ENCODE data around the gene ZCCHC14.

ZCCHC14 gene

DNA sequence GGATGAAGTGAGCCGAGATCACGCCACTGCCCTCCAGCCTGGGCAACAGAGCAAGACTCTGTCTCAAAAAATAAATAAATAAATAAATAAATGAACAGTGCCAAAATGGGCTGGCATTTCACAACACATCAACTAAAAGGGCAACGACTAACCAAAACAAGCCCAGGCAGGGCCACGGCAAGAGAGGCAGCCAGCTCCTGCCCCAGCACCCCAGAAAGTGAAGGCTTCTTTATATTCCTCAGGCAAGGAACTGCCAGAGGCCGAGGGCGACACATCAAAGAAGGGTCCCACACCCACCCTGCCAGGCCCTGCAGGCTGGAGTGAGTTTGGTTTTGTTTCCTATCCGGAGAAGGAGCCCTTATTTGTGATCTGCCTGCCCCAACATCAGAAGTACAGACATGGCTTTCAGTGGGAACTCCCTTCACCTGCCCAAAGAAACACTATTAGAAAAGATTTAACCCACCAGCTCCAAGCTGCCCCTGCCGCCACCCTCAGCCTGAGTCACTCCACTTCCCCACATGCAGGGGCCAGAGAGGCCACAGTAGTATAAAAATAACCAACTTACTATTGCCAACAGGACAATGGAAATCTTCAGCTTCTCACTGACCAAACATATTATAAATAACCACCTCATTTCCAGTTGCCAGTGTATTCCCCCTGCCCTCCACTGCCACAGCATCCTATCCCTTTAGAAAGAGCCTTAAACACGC lies 117.2 kb downstream of the ZCCHC14 start:
- Histone ChIP-seq H3K4me2 (peak overlapping the region; percentile 6), H3K4me3 (no peak overlapping the region), H4K20me1 (peaks cover 100% of the 10 kb centered on the region), H3K27ac (no peak overlapping the region), H3K27me3 (no peaks in the 10 kb centered on the region), H3K9me3 (no peaks in the 10 kb centered on the region), H3K4me1 (peaks cover 35% of the 10 kb centered on the region), H3K9ac (no peak overlapping the region; the same call in 1 of the 2 replicates), H3K36me3 (peaks cover 51% of the 10 kb centered on the region)
- TF ChIP-seq Cebpa-rat (IDR thresholded peaks at IDR 0.05) = no peak

DNA sequence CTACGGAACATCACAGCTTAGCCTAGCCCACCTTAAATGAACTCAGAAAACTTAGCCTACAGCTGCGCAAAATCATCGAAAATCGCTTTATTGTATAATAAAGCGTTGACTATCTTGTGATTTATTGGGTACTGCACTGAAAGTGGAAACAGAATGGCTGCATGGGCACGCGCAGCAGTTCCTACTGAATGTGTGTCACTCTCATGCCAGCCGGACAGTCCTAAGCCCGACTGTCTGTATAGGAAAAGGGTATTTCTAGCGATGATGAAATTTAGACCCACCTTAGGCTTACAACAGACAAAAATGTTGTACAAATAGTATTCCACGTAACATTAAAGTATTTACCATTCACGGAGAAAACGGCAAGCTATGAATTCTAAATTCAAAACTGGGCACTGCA lies 118.5 kb downstream of the ZCCHC14 start:
- TF ChIP-seq Cebpa-rat (IDR thresholded peaks at IDR 0.05) = no peak
- peaks cover 44% of the 10 kb centered on the region for H3K4me1 ChIP-seq
- no peak overlapping the region for H3K4me3 ChIP-seq
- H3K4me2 ChIP-seq = no peak overlapping the region
- peaks cover 100% of the 10 kb centered on the region for H4K20me1 ChIP-seq
- H3K36me3 ChIP-seq = peaks cover 55% of the 10 kb centered on the region
- no peak overlapping the region for H3K9ac ChIP-seq
- no peaks in the 10 kb centered on the region for H3K9me3 ChIP-seq
- no peak overlapping the region for H3K27ac ChIP-seq
- no peaks in the 10 kb centered on the region for H3K27me3 ChIP-seq

DNA sequence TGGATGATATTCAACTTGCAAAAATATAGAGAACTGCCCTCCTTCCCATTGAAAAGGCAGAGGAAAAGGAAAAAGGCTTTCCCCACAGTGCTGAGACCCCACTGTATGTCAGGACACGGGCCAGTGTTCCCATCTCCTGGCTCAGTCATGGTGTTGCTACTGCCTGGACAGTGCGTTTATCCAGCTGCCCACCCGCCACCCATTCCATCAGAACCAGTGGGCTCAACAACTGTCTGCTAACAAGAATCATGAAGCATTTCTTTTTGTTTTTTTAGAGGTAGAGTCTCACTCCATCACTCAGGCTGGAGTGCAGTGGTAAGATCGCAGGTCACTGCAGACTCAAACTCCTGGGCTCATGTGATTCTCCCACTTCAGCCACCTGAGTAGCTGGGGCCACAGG lies 120.5 kb downstream of the ZCCHC14 start:
- no peaks in the 10 kb centered on the region for H3K27me3 ChIP-seq
- no peaks in the 10 kb centered on the region for H3K9me3 ChIP-seq
- no peak overlapping the region for H3K4me2 ChIP-seq
- H4K20me1 ChIP-seq = peaks cover 100% of the 10 kb centered on the region
- TF ChIP-seq Cebpa-rat (IDR thresholded peaks at IDR 0.05) = no peak
- no peak overlapping the region for H3K4me3 ChIP-seq
- H3K9ac ChIP-seq = no peak overlapping the region
- H3K4me1 ChIP-seq = peaks cover 64% of the 10 kb centered on the region
- no peak overlapping the region for H3K27ac ChIP-seq
- peaks cover 43% of the 10 kb centered on the region for H3K36me3 ChIP-seq

DNA sequence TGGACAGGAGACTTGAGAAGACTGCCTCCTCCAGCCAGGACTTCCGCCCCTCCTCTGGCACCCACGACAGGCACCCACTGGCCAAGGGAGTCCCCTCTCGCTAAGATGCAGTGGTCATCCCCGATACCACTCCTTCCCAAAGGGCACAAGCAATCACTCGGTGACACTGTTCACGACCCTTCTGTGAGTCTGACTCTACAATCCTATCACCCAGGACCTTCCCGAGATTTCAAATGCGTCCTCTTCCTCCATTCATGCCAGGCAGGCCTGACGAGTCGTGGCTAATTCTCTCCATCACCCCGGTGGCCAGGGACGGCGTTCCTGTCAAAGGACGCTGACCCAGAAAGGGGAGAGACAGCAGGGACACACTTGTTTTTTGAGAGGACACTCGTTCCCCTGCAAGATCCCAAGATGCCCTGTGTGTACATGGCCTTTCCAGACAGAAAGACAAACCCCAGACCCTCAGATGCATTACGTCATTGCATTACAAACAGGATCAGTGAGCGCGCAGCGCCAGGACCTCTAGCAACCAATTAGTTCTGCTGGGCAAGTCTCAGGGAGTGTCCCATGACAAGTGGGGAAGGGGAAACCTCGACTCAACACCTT lies 121.5 kb downstream of the ZCCHC14 start:
- H3K4me2 ChIP-seq = no peak overlapping the region
- H3K9me3 ChIP-seq = no peaks in the 10 kb centered on the region
- no peak overlapping the region for H3K27ac ChIP-seq
- H3K27me3 ChIP-seq = no peaks in the 10 kb centered on the region
- TF ChIP-seq Cebpa-rat (IDR thresholded peaks at IDR 0.05) = no peak
- no peak overlapping the region for H3K9ac ChIP-seq
- peaks cover 43% of the 10 kb centered on the region for H3K36me3 ChIP-seq
- no peak overlapping the region for H3K4me3 ChIP-seq
- H4K20me1 ChIP-seq = peaks cover 100% of the 10 kb centered on the region
- peaks cover 64% of the 10 kb centered on the region for H3K4me1 ChIP-seq

DNA sequence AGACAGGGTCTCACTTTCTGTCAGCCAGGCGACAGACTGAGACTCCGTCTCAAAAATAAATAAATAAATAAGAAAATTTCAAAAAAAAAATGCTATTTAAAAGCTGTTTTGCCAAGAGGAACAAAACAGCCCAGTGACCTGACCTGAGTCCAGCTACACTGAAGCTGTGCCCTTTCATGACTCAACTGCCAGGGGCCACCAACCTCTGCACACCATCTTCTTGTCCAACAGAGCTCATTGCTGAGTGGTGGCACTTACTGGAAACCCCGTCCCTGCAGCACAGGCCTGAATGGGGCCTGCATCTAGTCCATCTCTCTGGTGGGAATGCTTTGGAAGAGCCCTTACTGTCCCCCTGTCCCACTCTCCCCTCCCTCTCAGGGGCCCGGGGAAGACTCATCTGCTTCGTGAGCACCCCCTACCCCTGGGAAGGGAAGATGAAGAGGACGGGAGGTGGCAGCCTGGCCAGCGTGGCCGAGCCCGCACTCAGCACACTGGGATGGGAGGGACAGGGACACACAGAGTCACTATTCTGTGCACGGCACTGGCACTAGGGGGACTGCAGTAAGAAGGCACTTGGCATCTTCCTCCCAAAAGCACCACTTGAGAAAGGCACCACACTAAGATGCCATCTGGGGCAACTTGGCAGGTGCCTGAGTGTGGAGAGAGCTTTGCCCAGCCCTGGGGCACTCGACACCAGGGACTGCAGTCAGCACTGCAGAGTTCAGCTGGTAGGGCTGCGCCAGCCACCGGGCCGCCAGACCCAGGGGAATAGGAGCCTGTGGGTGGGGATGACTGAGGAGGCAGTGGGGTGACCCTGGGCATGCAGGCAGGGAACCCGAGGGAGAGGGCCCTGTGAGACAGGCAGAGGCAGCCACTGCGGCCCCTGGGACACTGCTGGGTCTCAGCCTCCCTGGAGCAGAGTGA lies 122.8 kb downstream of the ZCCHC14 start:
- H3K4me1 ChIP-seq = peaks cover 57% of the 10 kb centered on the region

DNA sequence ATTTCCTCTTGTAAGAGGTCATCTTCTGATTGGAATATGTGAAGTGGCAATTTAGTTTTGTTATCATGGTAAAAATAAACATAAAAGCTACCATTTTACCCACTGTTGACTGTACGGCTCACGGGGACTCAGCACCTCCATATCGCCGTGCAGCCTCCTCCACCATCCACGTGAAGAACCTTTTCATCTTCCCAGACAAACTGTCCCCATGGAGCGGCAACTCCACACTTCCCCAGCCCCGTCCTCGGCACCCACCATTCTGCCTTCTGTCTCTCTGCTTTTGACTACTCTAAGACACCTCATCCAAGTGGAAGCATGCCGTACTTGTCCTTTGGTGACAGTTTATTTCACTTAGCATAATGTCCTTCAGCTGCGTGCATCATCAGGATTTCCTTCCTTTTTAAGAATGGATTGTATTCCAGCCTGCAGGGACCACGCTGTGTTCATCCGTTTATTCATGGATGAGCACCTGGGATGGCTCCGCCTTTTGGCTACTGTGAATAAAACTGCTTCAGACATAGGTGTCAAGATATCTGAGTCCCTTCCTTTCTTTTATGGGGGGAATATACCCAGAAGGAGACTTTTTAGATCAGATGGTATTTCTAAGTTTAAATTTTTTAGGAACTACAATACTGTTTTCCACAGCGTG lies 123.6 kb downstream of the ZCCHC14 start:
- Histone ChIP-seq H3K9ac (no peak overlapping the region), H3K27me3 (no peaks in the 10 kb centered on the region), H3K4me1 (peaks cover 65% of the 10 kb centered on the region), H3K36me3 (peaks cover 36% of the 10 kb centered on the region), H3K9me3 (no peaks in the 10 kb centered on the region), H3K4me2 (peak overlapping the region; percentile 66), H3K27ac (no peak overlapping the region), H4K20me1 (peaks cover 100% of the 10 kb centered on the region), H3K4me3 (no peak overlapping the region)
- TF ChIP-seq Cebpa-rat (IDR thresholded peaks at IDR 0.05) = no peak

More for the DNA sequence above, 122.8 kb downstream of the ZCCHC14 start:
- 0 out of 2 replicates have a peak overlapping the region, but pooled peaks have one; percentile 16 for H3K9ac ChIP-seq
- no peak for TF ChIP-seq Cebpa-rat (IDR thresholded peaks at IDR 0.05)
- H3K27ac ChIP-seq = peak overlapping the region; percentile 29
- H3K27me3 ChIP-seq = no peaks in the 10 kb centered on the region
- H3K9me3 ChIP-seq = no peaks in the 10 kb centered on the region
- H3K36me3 ChIP-seq = peaks cover 43% of the 10 kb centered on the region
- peak overlapping the region; percentile 66 for H3K4me2 ChIP-seq
- no peak overlapping the region for H3K4me3 ChIP-seq
- H4K20me1 ChIP-seq = peaks cover 100% of the 10 kb centered on the region

DNA sequence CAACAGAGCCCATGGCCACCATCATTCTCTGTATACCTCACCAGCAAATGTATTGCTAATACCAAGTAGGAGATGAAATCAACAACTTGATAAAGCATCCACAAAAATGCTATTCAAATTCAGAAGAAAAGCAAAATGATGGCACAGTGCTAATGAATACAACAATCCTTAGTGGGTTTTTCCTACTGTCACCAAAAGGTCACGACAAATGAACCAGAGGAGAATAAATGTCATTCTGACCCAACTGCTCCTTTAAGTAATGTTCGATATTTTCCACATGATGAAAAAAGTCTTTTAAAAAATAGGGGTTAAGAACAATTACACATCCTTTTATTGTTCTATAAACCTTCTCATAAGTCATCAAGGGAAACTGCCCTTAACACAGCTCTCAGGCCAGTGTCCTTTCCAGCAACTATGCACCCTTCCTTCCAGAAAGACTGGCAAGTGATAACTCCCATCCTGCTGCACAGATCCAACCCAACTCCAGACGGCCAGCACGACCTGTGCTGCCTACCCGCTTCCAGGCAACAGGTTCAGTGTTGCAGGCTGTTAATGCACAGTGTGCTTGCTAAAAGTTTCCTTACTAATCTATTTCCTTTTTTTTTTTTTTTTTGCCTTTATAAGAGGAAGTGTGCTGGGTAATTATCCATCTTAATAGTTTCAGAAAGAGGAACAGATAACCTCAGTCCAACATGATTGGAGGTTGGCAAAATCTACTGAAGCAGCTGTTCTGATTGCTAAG lies 124.6 kb downstream of the ZCCHC14 start:
- no peaks in the 10 kb centered on the region for H3K27me3 ChIP-seq
- H3K9me3 ChIP-seq = no peaks in the 10 kb centered on the region
- peaks cover 33% of the 10 kb centered on the region for H3K36me3 ChIP-seq
- no peak overlapping the region for H3K27ac ChIP-seq
- H3K4me2 ChIP-seq = peak overlapping the region; percentile 66
- peaks cover 75% of the 10 kb centered on the region for H3K4me1 ChIP-seq
- peak overlapping the region; percentile 15; the same call in 1 of the 2 replicates for H3K9ac ChIP-seq
- no peak for TF ChIP-seq Cebpa-rat (IDR thresholded peaks at IDR 0.05)
- peaks cover 100% of the 10 kb centered on the region for H4K20me1 ChIP-seq
- H3K4me3 ChIP-seq = no peak overlapping the region

DNA sequence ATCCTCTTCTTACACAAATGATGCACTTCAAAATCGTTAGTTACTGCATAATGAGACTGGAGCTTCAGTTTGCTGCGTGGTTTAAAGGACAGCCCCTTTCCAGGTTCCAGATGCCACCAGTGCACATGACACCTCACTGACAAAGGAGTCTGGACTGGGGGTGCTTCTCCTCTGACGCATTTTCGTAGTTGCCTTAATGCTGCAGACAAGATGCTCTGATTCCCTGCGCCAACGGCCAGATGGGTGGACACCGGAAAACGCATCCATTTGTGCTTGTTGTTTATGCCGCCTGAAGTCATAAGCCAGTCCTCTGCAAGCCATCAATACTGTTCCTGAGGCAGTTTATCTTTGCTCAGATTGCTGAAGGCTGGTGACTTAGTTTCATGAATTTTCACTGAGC lies 125.3 kb downstream of the ZCCHC14 start:
- no peaks in the 10 kb centered on the region for H3K27me3 ChIP-seq
- H3K4me2 ChIP-seq = peak overlapping the region; percentile 66
- H3K36me3 ChIP-seq = peaks cover 40% of the 10 kb centered on the region
- no peak overlapping the region for H3K27ac ChIP-seq
- H4K20me1 ChIP-seq = peaks cover 100% of the 10 kb centered on the region
- peaks cover 82% of the 10 kb centered on the region for H3K4me1 ChIP-seq
- no peak for TF ChIP-seq Cebpa-rat (IDR thresholded peaks at IDR 0.05)
- no peaks in the 10 kb centered on the region for H3K9me3 ChIP-seq
- H3K4me3 ChIP-seq = no peak overlapping the region
- peak overlapping the region; percentile 15; the same call in 1 of the 2 replicates for H3K9ac ChIP-seq

DNA sequence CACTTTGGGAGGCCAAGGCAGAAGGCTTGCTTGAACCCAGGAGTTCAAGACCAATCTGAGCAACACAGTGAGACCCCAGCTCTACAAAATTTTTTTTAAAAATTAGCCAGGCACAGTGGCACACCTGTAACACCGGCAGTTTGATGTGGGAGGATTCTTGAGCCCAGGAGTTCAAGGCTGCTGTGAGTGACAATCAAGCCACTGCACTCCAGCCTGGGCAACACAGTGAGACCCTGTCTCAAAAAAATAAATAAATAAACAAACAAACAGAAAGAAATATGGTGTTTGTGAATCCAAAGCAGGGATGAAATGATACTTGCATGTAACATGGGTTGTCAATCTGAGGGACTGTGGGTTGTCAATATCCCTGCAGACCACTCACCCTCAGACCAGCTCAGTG lies 125.9 kb downstream of the ZCCHC14 start:
- no peak overlapping the region for H3K4me3 ChIP-seq
- H3K4me2 ChIP-seq = peak overlapping the region; percentile 66
- H3K9ac ChIP-seq = peak overlapping the region; percentile 15; the same call in 1 of the 2 replicates
- H3K36me3 ChIP-seq = peaks cover 45% of the 10 kb centered on the region
- H3K9me3 ChIP-seq = no peaks in the 10 kb centered on the region
- peaks cover 83% of the 10 kb centered on the region for H3K4me1 ChIP-seq
- no peak for TF ChIP-seq Cebpa-rat (IDR thresholded peaks at IDR 0.05)
- no peak overlapping the region for H3K27ac ChIP-seq
- H3K27me3 ChIP-seq = no peaks in the 10 kb centered on the region
- H4K20me1 ChIP-seq = peaks cover 100% of the 10 kb centered on the region

All from BLaER1 (cell line).